ENCODE data around the gene RELA.

GRCh38 chr11:65692367-65692766, 29.7 kb upstream of the RELA start:
- no peak for TF ChIP-seq POLR2AphosphoS5 (IDR thresholded peaks at IDR 0.05; ENCODE audit: low read depth, low read length)
- no peak for TF ChIP-seq TAF1 (IDR thresholded peaks at IDR 0.05; ENCODE audit: borderline replicate concordance, low read depth, low read length)
